Fibroblast of lung (primary cell): ENCODE data around the gene OR10H2.

Experiments
- EZH2 ChIP-seq: IDR thresholded peaks from 2 replicates; pipeline ENCODE4 v1.5.1; 2012; ENCODE audit warnings: low read length, control low read depth, mild to moderate bottlenecking; ENCODE audit errors: missing control alignments
- TF ChIP-seq, protein P1 (sequence below), 2 donors: IDR thresholded peaks in 1 of 2; conservative IDR thresholded peaks in 1 of 2; 1 replicate in 1 of 2; 2 replicates in 1 of 2; pipeline ENCODE4 v1.5.1; 2011 to 2012; ENCODE audit warnings: low read length in 2 of 2, control low read depth in 1 of 2, inconsistent platforms in 1 of 2, low read depth in 1 of 2, mild to moderate bottlenecking in 1 of 2

DNA sequence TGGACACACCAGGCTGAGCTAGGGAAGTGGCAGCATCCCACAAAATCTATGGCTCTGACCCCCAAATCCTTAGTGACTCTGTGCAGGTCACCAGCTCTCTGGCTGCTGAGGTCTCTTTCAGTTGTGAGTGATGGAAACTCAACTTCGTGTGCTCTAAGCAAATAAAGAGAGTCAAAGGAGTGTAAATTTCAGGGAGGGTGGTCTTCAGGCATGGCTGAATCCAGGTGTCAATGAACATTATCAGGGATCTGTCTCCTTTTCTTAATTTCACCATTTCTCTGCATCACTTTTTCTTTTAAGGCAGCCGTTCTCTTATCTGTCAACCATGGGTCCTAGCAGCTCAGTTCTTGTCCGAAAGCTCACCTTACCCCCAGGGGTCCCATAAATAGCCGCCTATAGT lies 48.7 kb upstream of the OR10H2 start:
- TF ChIP-seq, protein P1, sequence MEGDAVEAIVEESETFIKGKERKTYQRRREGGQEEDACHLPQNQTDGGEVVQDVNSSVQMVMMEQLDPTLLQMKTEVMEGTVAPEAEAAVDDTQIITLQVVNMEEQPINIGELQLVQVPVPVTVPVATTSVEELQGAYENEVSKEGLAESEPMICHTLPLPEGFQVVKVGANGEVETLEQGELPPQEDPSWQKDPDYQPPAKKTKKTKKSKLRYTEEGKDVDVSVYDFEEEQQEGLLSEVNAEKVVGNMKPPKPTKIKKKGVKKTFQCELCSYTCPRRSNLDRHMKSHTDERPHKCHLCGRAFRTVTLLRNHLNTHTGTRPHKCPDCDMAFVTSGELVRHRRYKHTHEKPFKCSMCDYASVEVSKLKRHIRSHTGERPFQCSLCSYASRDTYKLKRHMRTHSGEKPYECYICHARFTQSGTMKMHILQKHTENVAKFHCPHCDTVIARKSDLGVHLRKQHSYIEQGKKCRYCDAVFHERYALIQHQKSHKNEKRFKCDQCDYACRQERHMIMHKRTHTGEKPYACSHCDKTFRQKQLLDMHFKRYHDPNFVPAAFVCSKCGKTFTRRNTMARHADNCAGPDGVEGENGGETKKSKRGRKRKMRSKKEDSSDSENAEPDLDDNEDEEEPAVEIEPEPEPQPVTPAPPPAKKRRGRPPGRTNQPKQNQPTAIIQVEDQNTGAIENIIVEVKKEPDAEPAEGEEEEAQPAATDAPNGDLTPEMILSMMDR (conservative IDR thresholded peaks at IDR 0.05 in 1 of 2, IDR thresholded peaks at IDR 0.05 in 1 of 2; ENCODE audit: low read depth in 1 of 2, low read length in 2 of 2), result no peak
- no peak for TF ChIP-seq EZH2
